ENCODE measurements around the gene SLC26A8. TPM values are rescaled to one million over a fixed set of nuclear protein-coding genes. Genes with fewer than 3 reads are reported as not detected.

Gene SLC26A8
- total RNA-seq, 1 experiment from 2014 or later: 1.8 TPM

DNA sequence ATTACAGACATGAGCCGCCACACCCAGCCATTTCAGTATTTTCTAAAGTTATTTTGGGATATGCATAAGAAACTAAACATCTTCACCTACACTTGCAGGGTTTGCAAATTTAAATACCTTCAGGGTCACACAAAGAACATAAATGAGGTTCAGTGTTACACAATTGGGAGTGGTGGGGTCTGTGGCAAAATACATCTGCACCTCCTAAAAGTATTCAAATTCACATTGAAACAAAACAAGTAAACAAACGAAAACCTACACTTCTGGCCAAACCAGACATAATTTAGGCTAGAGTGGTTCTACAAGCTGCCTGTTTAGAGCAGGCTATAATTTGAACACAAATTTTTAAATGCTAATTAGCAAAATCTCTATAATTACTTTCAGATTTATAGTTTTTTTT, 37.8 kb upstream of the SLC26A8 start:
- no peaks in the 10 kb centered on the region; the same call in 1 of the 2 replicates for H3K36me3 ChIP-seq (ENCODE audit: control insufficient read depth, insufficient read depth, low read length)
- Mint-ChIP-seq H3K27ac (ENCODE audit: unreplicated experiment) (no peak overlapping the region), H3K4me1 (ENCODE audit: low read depth, unreplicated experiment) (peaks cover 25% of the 10 kb centered on the region), H3K4me3 (ENCODE audit: unreplicated experiment) (no peak overlapping the region), H3K36me3 (ENCODE audit: insufficient read depth, unreplicated experiment) (peaks cover 22% of the 10 kb centered on the region), H3K27me3 (ENCODE audit: insufficient read depth, unreplicated experiment) (no peaks in the 10 kb centered on the region), H3K9me3 (ENCODE audit: unreplicated experiment) (no peaks in the 10 kb centered on the region)
- no peak overlapping the region for H3K4me3 ChIP-seq (ENCODE audit: low read depth, low read length)
- no peaks in the 10 kb centered on the region for H3K9me3 ChIP-seq
- H3K27me3 ChIP-seq (replicated peaks; ENCODE audit: control insufficient read depth, insufficient read depth, low read length): no peaks in the 10 kb centered on the region
- no peak for DNase-seq
- no peak for TF ChIP-seq CTCF (IDR thresholded peaks at IDR 0.05; ENCODE audit: insufficient read depth in 1 of 2, low read depth in 1 of 2, low read length in 1 of 2, severe bottlenecking in 1 of 2, unreplicated experiment in 1 of 2)
- BruUV-seq (replicated peaks): no TSS peak
- peaks cover 47% of the 10 kb centered on the region for H3K4me1 ChIP-seq
- CTCF ChIA-PET: no interaction called here
- intact Hi-C loops (cut with micrococcal nuclease; ENCODE audit: unreplicated experiment): no loop called here
- POLR2A ChIA-PET: no interaction called here

- H3K36me3 ChIP-seq (ENCODE audit: control insufficient read depth, insufficient read depth, low read length): no peaks in the 10 kb centered on the region; the same call in 1 of the 2 replicates
Measured at GRCh38 chr6:36061236-36061635, 36.8 kb upstream of the SLC26A8 start.

GRCh38 chr6:36056178-36056577, 31.7 kb upstream of the SLC26A8 start:
- Mint-ChIP-seq H3K27ac (ENCODE audit: unreplicated experiment) (no peak overlapping the region), H3K36me3 (ENCODE audit: insufficient read depth, unreplicated experiment) (peaks cover 21% of the 10 kb centered on the region), H3K9me3 (ENCODE audit: unreplicated experiment) (no peaks in the 10 kb centered on the region), H3K4me3 (ENCODE audit: unreplicated experiment) (no peak overlapping the region), H3K4me1 (ENCODE audit: low read depth, unreplicated experiment) (no peaks in the 10 kb centered on the region), H3K27me3 (ENCODE audit: insufficient read depth, unreplicated experiment) (no peaks in the 10 kb centered on the region)
- H3K4me1 ChIP-seq: no peaks in the 10 kb centered on the region
- ChIA-PET CTCF (no interaction called here), POLR2A (no interaction called here)
- BruUV-seq (replicated peaks): no TSS peak
- no peaks in the 10 kb centered on the region; the same call in 1 of the 2 replicates for H3K36me3 ChIP-seq (ENCODE audit: control insufficient read depth, insufficient read depth, low read length)
- intact Hi-C loops (cut with micrococcal nuclease; ENCODE audit: unreplicated experiment): no loop called here
- no peaks in the 10 kb centered on the region for H3K9me3 ChIP-seq
- TF ChIP-seq CTCF (IDR thresholded peaks at IDR 0.05; ENCODE audit: insufficient read depth in 1 of 2, low read depth in 1 of 2, low read length in 1 of 2, severe bottlenecking in 1 of 2, unreplicated experiment in 1 of 2): no peak
- no peak for DNase-seq
- no peak overlapping the region for H3K4me3 ChIP-seq (ENCODE audit: low read depth, low read length)
- H3K27me3 ChIP-seq (replicated peaks; ENCODE audit: control insufficient read depth, insufficient read depth, low read length): no peaks in the 10 kb centered on the region

More at GRCh38 chr6:36061236-36061635, 36.8 kb upstream of the SLC26A8 start:
- intact Hi-C loops (cut with micrococcal nuclease; ENCODE audit: unreplicated experiment): no loop called here
- Histone ChIP-seq H3K4me3 (ENCODE audit: low read depth, low read length) (no peak overlapping the region), H3K9me3 (no peaks in the 10 kb centered on the region), H3K27me3 (replicated peaks; ENCODE audit: control insufficient read depth, insufficient read depth, low read length) (no peaks in the 10 kb centered on the region), H3K4me1 (peaks cover 37% of the 10 kb centered on the region)
- CTCF ChIA-PET: no interaction called here
- H3K9me3 Mint-ChIP-seq (ENCODE audit: unreplicated experiment): no peaks in the 10 kb centered on the region
- H3K36me3 Mint-ChIP-seq (ENCODE audit: insufficient read depth, unreplicated experiment): peaks cover 21% of the 10 kb centered on the region
- TF ChIP-seq CTCF (IDR thresholded peaks at IDR 0.05; ENCODE audit: insufficient read depth in 1 of 2, low read depth in 1 of 2, low read length in 1 of 2, severe bottlenecking in 1 of 2, unreplicated experiment in 1 of 2): no peak
- peaks cover 17% of the 10 kb centered on the region for H3K4me1 Mint-ChIP-seq (ENCODE audit: low read depth, unreplicated experiment)
- no TSS peak for BruUV-seq (replicated peaks)
- POLR2A ChIA-PET: no interaction called here
- no peaks in the 10 kb centered on the region for H3K27me3 Mint-ChIP-seq (ENCODE audit: insufficient read depth, unreplicated experiment)
- no peak for DNase-seq
- H3K4me3 Mint-ChIP-seq (ENCODE audit: unreplicated experiment): no peak overlapping the region
- no peak overlapping the region for H3K27ac Mint-ChIP-seq (ENCODE audit: unreplicated experiment)

Measured in Caco-2 (cell line).